Measurements from ENCODE around the gene OR10J5. TPM values are rescaled to one million over a fixed set of nuclear protein-coding genes. Genes with fewer than 3 reads are reported as not detected.

The OR10J5 gene
- total RNA-seq, 1 donor from 2014 or later = not detected

Other genes with a start within 250 kb of the OR10J5 start
- gene FCER1A, start 233.7 kb downstream of the OR10J5 start, total RNA-seq = not detected in 2 replicates
- gene OR10J4, start 103.8 kb downstream of the OR10J5 start, total RNA-seq = not detected in 2 replicates
- gene OR10J1, start 96.3 kb downstream of the OR10J5 start, total RNA-seq = not detected in 2 replicates
- gene APCS, start 51.8 kb upstream of the OR10J5 start, total RNA-seq = not detected in 2 replicates
- 0.07 TPM in 1 of 2 replicates, not detected in the other for gene CRP, start 178.6 kb upstream of the OR10J5 start, total RNA-seq
- gene DUSP23, start 245.0 kb upstream of the OR10J5 start, total RNA-seq = 59.7 and 181 TPM in 2 replicates

Measured in pulmonary artery endothelial cell (primary cell).